HepG2 (cell line): ENCODE results near the gene ZBTB46. TPM values are rescaled to one million over a fixed set of nuclear protein-coding genes. Genes with fewer than 3 reads are reported as not detected.

ENCODE experiments used
- BORCS8-MEF2B ChIP-seq: sonication (generic); formaldehyde crosslinking; IDR thresholded peaks from 2 replicates; pipeline ENCODE4 v1.8.0; 2022; ENCODE audit warnings: mild to moderate bottlenecking, missing genetic modification reagents
- BRD4 ChIP-seq: sonication (generic); formaldehyde crosslinking; IDR thresholded peaks from 2 replicates; pipeline ENCODE4 v1.4.0; 2020; ENCODE audit warnings: missing genetic modification reagents
- CCDC6 ChIP-seq: sonication (generic); formaldehyde crosslinking; IDR thresholded peaks from 2 replicates; pipeline ENCODE4 v1.8.1; 2022; ENCODE audit warnings: mild to moderate bottlenecking, missing genetic modification reagents, moderate library complexity
- FLYWCH1 ChIP-seq: sonication (generic); formaldehyde crosslinking; IDR thresholded peaks from 2 replicates; pipeline ENCODE4 v1.8.1; 2023; ENCODE audit warnings: mild to moderate bottlenecking, missing genetic modification reagents
- FOSL1 ChIP-seq: sonication (generic); formaldehyde crosslinking; IDR thresholded peaks from 2 replicates; pipeline ENCODE4 v1.9.0; 2021; ENCODE audit warnings: missing genetic modification reagents, borderline replicate concordance
- FOXK2 ChIP-seq: fragments of 450-650 bp; IDR thresholded peaks from 2 replicates; pipeline ENCODE4 v1.6.1; 2016
- FOXP1 ChIP-seq, 2 experiments: fragments of 450-650 bp in 1 of 2; IDR thresholded peaks; 2 replicates each; pipeline ENCODE4 v1.6.1; 2017 to 2018; ENCODE audit warnings: antibody characterized with exemption in 1 of 2
- HMG20B ChIP-seq: conservative IDR thresholded peaks from 2 replicates; pipeline ENCODE4 v1.6.1; 2016; ENCODE audit warnings: missing genetic modification reagents, missing compliant biosample characterization
- HNRNPK ChIP-seq: fragments of 200-400 bp; formaldehyde crosslinking; IDR thresholded peaks from 2 replicates; pipeline ENCODE4 v1.6.1; 2018; ENCODE audit warnings: low read length, low read depth, moderate library complexity, mild to moderate bottlenecking; ENCODE audit not compliant: poor library complexity, severe bottlenecking
- KLF16 ChIP-seq, 2 experiments: sonication (generic) in 1 of 2; formaldehyde crosslinking in 1 of 2; IDR thresholded peaks; 2 replicates each; pipeline versions ENCODE4 v1.6.1 to v1.8.0; 2016 to 2023; ENCODE audit warnings: missing genetic modification reagents in 2 of 2, missing compliant biosample characterization in 1 of 2
- RBM39 ChIP-seq: fragments of 200-400 bp; formaldehyde crosslinking; IDR thresholded peaks from one replicate; pipeline ENCODE4 v1.6.1; 2018; ENCODE audit warnings: antibody characterized with exemption, mild to moderate bottlenecking, low read depth, low read length; ENCODE audit not compliant: poor library complexity, severe bottlenecking
- SAFB2 ChIP-seq: sonication (generic); formaldehyde crosslinking; IDR thresholded peaks from 2 replicates; pipeline ENCODE4 v1.5.1; 2020; ENCODE audit warnings: missing genetic modification reagents, low read depth, mild to moderate bottlenecking, borderline replicate concordance
- SMYD3 ChIP-seq: sonication (generic); formaldehyde crosslinking; IDR thresholded peaks from 2 replicates; pipeline ENCODE4 v1.8.1; 2023; ENCODE audit warnings: mild to moderate bottlenecking, missing genetic modification reagents
- SP140L ChIP-seq: sonication (generic); formaldehyde crosslinking; IDR thresholded peaks from 2 replicates; pipeline ENCODE4 v1.4.0; 2020; ENCODE audit warnings: missing genetic modification reagents, borderline replicate concordance
- ZNF12 ChIP-seq: sonication (generic); formaldehyde crosslinking; IDR thresholded peaks from 2 replicates; pipeline ENCODE4 v1.5.0; 2020; ENCODE audit warnings: missing genetic modification reagents
- ZNF232 ChIP-seq: sonication (generic); formaldehyde crosslinking; IDR thresholded peaks from 2 replicates; pipeline ENCODE4 v1.4.0; 2020; ENCODE audit warnings: missing genetic modification reagents, borderline replicate concordance
- ZNF274 ChIP-seq: sonication (generic); formaldehyde crosslinking; IDR thresholded peaks from 2 replicates; pipeline ENCODE4 v1.5.1; 2020; ENCODE audit warnings: mild to moderate bottlenecking, missing genetic modification reagents
- ZNF44 ChIP-seq: sonication (generic); formaldehyde crosslinking; IDR thresholded peaks from 2 replicates; pipeline ENCODE4 v1.5.1; 2020; ENCODE audit warnings: mild to moderate bottlenecking, missing genetic modification reagents
- ZNF484 ChIP-seq: sonication (generic); formaldehyde crosslinking; IDR thresholded peaks from 2 replicates; pipeline ENCODE4 v1.5.1; 2020; ENCODE audit warnings: mild to moderate bottlenecking, low read depth, missing genetic modification reagents, borderline replicate concordance
- ZNF713 ChIP-seq: sonication (generic); formaldehyde crosslinking; IDR thresholded peaks from 2 replicates; pipeline ENCODE4 v1.4.0; 2020; ENCODE audit warnings: mild to moderate bottlenecking, missing genetic modification reagents
- ZNF891 ChIP-seq: sonication (generic); formaldehyde crosslinking; IDR thresholded peaks from 2 replicates; pipeline ENCODE4 v1.5.0; 2020; ENCODE audit warnings: mild to moderate bottlenecking, missing genetic modification reagents
- polyA plus RNA-seq, 8 experiments: library from polyadenylated mRNA; depleted of rRNA in 3 of 8; stranded (reverse) in 7 of 8; unstranded in 1 of 8; fragments of >200 nt; fragmentation: Illumina TruSeq in 4 of 8; extraction: Trizol in 4 of 8; gene quantifications; 2 replicates each; pipeline versions ENCODE4 v1.2.1 to v1.2.3, GENCODE V29; 2011 to 2016; ENCODE audit warnings: low read depth in 4 of 8, missing spikeins in 1 of 8, mixed read lengths in 1 of 8; ENCODE audit not compliant: insufficient read depth in 1 of 8
- total RNA-seq, 5 experiments: library from RNA; depleted of rRNA; stranded (reverse); fragments of >200 nt; fragmentation: Illumina TruSeq; extraction: Trizol; gene quantifications; 2 replicates each; pipeline ENCODE4 v1.2.3, GENCODE V29; 2016; ENCODE audit warnings: low read depth in 1 of 5
- TF ChIP-seq, protein P1 (sequence below): sonication (generic); formaldehyde crosslinking; IDR thresholded peaks from 2 replicates; pipeline ENCODE4 v1.4.0; 2020; ENCODE audit warnings: missing genetic modification reagents, low read depth, mild to moderate bottlenecking, borderline replicate concordance
- TF ChIP-seq, protein P2 (sequence below): IDR thresholded peaks from 2 replicates; pipeline ENCODE4 v1.6.1; 2016; ENCODE audit warnings: low read depth, control low read depth
- TF ChIP-seq, protein P3 (sequence below): sonication (generic); formaldehyde crosslinking; IDR thresholded peaks from 2 replicates; pipeline ENCODE4 v1.5.0; 2020; ENCODE audit warnings: mild to moderate bottlenecking, missing genetic modification reagents, borderline replicate concordance

The ZBTB46 gene
- total and polyA plus RNA-seq, 2 of the 13 experiments (the other 11 are each of a cell fraction or from before 2014, with no cell fraction given), result 1.6 to 13.5 TPM

DNA sequence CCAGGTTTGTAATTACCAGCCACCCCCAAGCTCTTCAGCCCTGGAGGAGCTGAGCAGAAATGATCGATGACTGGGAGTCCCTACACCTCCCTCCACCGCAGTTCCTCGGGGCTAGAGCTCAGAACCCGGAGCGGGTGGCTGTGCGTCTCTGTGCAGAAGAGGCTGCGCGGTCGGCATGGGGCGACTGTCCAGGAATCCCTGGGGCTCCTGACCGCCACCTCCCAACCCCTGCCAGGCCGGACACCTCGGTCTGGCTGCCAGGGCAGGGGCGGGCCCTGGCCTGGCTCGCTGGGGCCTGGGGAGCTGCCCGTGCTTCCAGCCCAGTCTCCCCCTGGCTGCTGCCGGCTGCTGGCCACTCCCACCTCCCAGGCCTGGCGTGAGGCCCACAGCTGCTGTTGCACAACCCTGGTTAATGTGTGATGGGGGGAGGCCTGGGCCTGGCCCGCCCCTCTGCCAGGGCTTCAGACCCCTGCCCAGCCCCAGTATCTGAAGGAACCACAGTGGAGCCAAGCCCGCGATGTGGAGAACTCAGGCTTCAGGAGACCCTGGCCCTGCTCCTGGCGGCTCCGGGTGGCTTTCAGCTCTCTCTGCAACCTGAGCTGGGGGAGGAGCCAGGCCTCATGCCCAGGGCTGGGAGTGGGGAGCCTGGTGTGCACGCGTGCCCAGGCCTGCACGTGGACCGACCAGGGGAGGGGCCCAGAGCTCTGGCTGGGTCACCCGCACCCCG lies 90.3 kb downstream of the ZBTB46 start (continued):
- TF ChIP-seq ZNF232 (peak; percentile 97), ZNF891 (CRISPR knock-in tag) (peak; percentile 93), ZNF484 (CRISPR knock-in tag) (peak; percentile 38; the same call in 1 of the 2 replicates), ZNF274 (peak; percentile 93), ZNF12 (CRISPR knock-in tag) (peak; percentile 52; the same call in 1 of the 2 replicates), BRD4 (CRISPR knock-in tag) (peak; percentile 91), SMYD3 (CRISPR knock-in tag) (no peak), FOXP1 (IDR thresholded peaks at IDR 0.05) (no peak), FOXP1 (CRISPR knock-in tag; IDR thresholded peaks at IDR 0.05) (peak; percentile 69), ZNF44 (peak; percentile 18; the same call in 1 of the 2 replicates), CCDC6 (CRISPR knock-in tag) (peak; percentile 98), ZNF713 (CRISPR knock-in tag) (0 out of 2 replicates have a peak, but pooled peaks have one; percentile 64), FLYWCH1 (CRISPR knock-in tag) (no peak), KLF16 (CRISPR knock-in tag; IDR thresholded peaks at IDR 0.05) (peak; percentile 14 to 100; a peak in 3 of 4 replicates), SP140L (CRISPR knock-in tag) (peak; percentile 84; the same call in 1 of the 2 replicates), SAFB2 (CRISPR knock-in tag) (peak; percentile 89), HNRNPK (peak; percentile 86), BORCS8-MEF2B (CRISPR knock-in tag) (peak; percentile 71), FOSL1 (CRISPR knock-in tag) (peak; percentile 52; the same call in 1 of the 2 replicates), FOXK2 (no peak), RBM39 (peak; percentile 98), HMG20B (CRISPR knock-in tag) (peak; percentile 94)
- TF ChIP-seq, protein P1, sequence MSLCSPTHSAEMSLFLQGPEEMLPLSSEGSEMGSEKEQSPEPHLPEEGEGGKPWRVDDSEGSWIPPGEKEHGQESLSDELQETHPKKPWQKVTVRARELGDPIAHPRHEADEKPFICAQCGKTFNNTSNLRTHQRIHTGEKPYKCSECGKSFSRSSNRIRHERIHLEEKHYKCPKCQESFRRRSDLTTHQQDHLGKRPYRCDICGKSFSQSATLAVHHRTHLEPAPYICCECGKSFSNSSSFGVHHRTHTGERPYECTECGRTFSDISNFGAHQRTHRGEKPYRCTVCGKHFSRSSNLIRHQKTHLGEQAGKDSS, result peak; percentile 98
- TF ChIP-seq, protein P2, sequence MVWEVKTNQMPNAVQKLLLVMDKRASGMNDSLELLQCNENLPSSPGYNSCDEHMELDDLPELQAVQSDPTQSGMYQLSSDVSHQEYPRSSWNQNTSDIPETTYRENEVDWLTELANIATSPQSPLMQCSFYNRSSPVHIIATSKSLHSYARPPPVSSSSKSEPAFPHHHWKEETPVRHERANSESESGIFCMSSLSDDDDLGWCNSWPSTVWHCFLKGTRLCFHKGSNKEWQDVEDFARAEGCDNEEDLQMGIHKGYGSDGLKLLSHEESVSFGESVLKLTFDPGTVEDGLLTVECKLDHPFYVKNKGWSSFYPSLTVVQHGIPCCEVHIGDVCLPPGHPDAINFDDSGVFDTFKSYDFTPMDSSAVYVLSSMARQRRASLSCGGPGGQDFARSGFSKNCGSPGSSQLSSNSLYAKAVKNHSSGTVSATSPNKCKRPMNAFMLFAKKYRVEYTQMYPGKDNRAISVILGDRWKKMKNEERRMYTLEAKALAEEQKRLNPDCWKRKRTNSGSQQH (CRISPR knock-in tag), result peak; percentile 96; the same call in 1 of the 2 replicates
- TF ChIP-seq, protein P3, sequence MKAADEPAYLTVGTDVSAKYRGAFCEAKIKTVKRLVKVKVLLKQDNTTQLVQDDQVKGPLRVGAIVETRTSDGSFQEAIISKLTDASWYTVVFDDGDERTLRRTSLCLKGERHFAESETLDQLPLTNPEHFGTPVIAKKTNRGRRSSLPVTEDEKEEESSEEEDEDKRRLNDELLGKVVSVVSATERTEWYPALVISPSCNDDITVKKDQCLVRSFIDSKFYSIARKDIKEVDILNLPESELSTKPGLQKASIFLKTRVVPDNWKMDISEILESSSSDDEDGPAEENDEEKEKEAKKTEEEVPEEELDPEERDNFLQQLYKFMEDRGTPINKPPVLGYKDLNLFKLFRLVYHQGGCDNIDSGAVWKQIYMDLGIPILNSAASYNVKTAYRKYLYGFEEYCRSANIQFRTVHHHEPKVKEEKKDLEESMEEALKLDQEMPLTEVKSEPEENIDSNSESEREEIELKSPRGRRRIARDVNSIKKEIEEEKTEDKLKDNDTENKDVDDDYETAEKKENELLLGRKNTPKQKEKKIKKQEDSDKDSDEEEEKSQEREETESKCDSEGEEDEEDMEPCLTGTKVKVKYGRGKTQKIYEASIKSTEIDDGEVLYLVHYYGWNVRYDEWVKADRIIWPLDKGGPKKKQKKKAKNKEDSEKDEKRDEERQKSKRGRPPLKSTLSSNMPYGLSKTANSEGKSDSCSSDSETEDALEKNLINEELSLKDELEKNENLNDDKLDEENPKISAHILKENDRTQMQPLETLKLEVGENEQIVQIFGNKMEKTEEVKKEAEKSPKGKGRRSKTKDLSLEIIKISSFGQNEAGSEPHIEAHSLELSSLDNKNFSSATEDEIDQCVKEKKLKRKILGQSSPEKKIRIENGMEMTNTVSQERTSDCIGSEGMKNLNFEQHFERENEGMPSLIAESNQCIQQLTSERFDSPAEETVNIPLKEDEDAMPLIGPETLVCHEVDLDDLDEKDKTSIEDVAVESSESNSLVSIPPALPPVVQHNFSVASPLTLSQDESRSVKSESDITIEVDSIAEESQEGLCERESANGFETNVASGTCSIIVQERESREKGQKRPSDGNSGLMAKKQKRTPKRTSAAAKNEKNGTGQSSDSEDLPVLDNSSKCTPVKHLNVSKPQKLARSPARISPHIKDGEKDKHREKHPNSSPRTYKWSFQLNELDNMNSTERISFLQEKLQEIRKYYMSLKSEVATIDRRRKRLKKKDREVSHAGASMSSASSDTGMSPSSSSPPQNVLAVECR (CRISPR knock-in tag), result peak; percentile 98; the same call in 1 of the 2 replicates
